Lower lobe of right lung (tissue), 2 donors: ENCODE measurements around the gene TMEM61. TPM values are rescaled to one million over a fixed set of nuclear protein-coding genes. Genes with fewer than 3 reads are reported as not detected.
A peak's percentile ranks its signal among the peaks of the same experiment; 100 is the strongest.

Experiments
- ATAC-seq, 2 donors: fragments of 200-7000 bp; cut with Tn5 transposase; one replicate each; pipeline ENCODE4 v1.9.1; 2020 to 2022; ENCODE audit warnings: mild to moderate bottlenecking in 2 of 2, moderate library complexity in 2 of 2
- DNase-seq: peaks from one replicate; pipeline ENCODE4 v3.0.0-alpha.2; 2020
- H3K27ac ChIP-seq: fragments of 200-600 bp; one replicate; pipeline ENCODE4 v1.8.0; 2022
- H3K27me3 ChIP-seq: fragments of 200-600 bp; one replicate; pipeline ENCODE4 v1.8.0; 2022; ENCODE audit warnings: low read depth
- H3K36me3 ChIP-seq: fragments of 200-600 bp; one replicate; pipeline ENCODE4 v1.8.0; 2022; ENCODE audit warnings: mild to moderate bottlenecking
- H3K4me1 ChIP-seq: fragments of 200-600 bp; one replicate; pipeline ENCODE4 v1.8.0; 2022
- H3K4me3 ChIP-seq: fragments of 200-600 bp; one replicate; pipeline ENCODE4 v1.8.0; 2022; ENCODE audit warnings: mild to moderate bottlenecking
- H3K9me3 ChIP-seq: fragments of 200-600 bp; one replicate; pipeline ENCODE4 v1.8.0; 2022
- CTCF ChIP-seq: fragments of 200-600 bp; IDR thresholded peaks from one replicate; pipeline ENCODE4 v1.8.0; 2022; ENCODE audit warnings: antibody characterized with exemption, mild to moderate bottlenecking
- intact Hi-C: fragments of 100-400 bp; cut with DNase I; formaldehyde crosslinking; loops from one replicate; pipeline ENCODE4 v1.11.0; 2022
- total RNA-seq: library from RNA; stranded (reverse); fragmentation: NEBNext Ultra II Directional; extraction: Animal tissue kit (Norgen Biotek cat#: 25700); gene quantifications from one replicate; pipeline ENCODE4 v1.2.1, GENCODE V29; 2021
- donor health status: DM: no; HTN: yes; CAD: no; lungs with severe emphysema.

The TMEM61 gene
- total RNA-seq, 1 donor from 2014 or later = 2.7 TPM

- no peak for ATAC-seq
- no peak overlapping the region for H3K4me3 ChIP-seq
- intact Hi-C loops = no loop called here
These were observed 52.8 kb downstream of the TMEM61 start for GRCh38 chr1:55033265-55033614.

GRCh38 chr1:55034476-55035133, 54.2 kb downstream of the TMEM61 start:
- peaks cover 23% of the 10 kb centered on the region for H3K27me3 ChIP-seq

More at GRCh38 chr1:55033265-55033614, 52.8 kb downstream of the TMEM61 start:
- Histone ChIP-seq H3K4me1 (no peaks in the 10 kb centered on the region), H3K36me3 (no peaks in the 10 kb centered on the region), H3K27ac (no peak overlapping the region), H3K27me3 (peaks cover 17% of the 10 kb centered on the region), H3K9me3 (no peaks in the 10 kb centered on the region)
- no peak for DNase-seq
- no peak for TF ChIP-seq CTCF

GRCh38 chr1:55035904-55036303, 55.5 kb downstream of the TMEM61 start:
- Histone ChIP-seq H3K27ac (no peak overlapping the region), H3K9me3 (no peaks in the 10 kb centered on the region), H3K4me1 (peaks cover 7% of the 10 kb centered on the region), H3K27me3 (peaks cover 35% of the 10 kb centered on the region), H3K4me3 (no peak overlapping the region), H3K36me3 (no peaks in the 10 kb centered on the region)
- DNase-seq (no peak), ATAC-seq (peak; percentile 5 to 32)
- intact Hi-C loops = no loop called here
- TF ChIP-seq CTCF = no peak

More at GRCh38 chr1:55034476-55035133, 54.2 kb downstream of the TMEM61 start:
- intact Hi-C loops = no loop called here
- Histone ChIP-seq H3K9me3 (no peaks in the 10 kb centered on the region), H3K4me1 (peaks cover 5% of the 10 kb centered on the region), H3K36me3 (no peaks in the 10 kb centered on the region), H3K4me3 (no peak overlapping the region), H3K27ac (no peak overlapping the region)
- no peak for TF ChIP-seq CTCF
- DNase-seq (no peak), ATAC-seq (no peak)

- no peak for DNase-seq
- ATAC-seq = no peak
- no peak for TF ChIP-seq CTCF
- Histone ChIP-seq H3K27me3 (peaks cover 42% of the 10 kb centered on the region), H3K36me3 (no peaks in the 10 kb centered on the region), H3K9me3 (no peaks in the 10 kb centered on the region), H3K4me3 (no peak overlapping the region), H3K4me1 (peaks cover 7% of the 10 kb centered on the region), H3K27ac (no peak overlapping the region)
- intact Hi-C loops = no loop called here
These were observed 57.5 kb downstream of the TMEM61 start for GRCh38 chr1:55037733-55038551.

- Histone ChIP-seq H3K4me1 (peaks cover 7% of the 10 kb centered on the region), H3K9me3 (no peaks in the 10 kb centered on the region), H3K36me3 (no peaks in the 10 kb centered on the region), H3K27ac (no peak overlapping the region), H3K4me3 (no peak overlapping the region), H3K27me3 (peaks cover 42% of the 10 kb centered on the region)
- no peak for ATAC-seq
- TF ChIP-seq CTCF = no peak
- DNase-seq = no peak
- intact Hi-C loops = no loop called here
These were observed 58.1 kb downstream of the TMEM61 start for GRCh38 chr1:55038552-55038838.
